ENCODE data around the gene DHTKD1.
A peak's percentile ranks its signal among the peaks of the same experiment; 100 is the strongest.

Gene DHTKD1, protein sequence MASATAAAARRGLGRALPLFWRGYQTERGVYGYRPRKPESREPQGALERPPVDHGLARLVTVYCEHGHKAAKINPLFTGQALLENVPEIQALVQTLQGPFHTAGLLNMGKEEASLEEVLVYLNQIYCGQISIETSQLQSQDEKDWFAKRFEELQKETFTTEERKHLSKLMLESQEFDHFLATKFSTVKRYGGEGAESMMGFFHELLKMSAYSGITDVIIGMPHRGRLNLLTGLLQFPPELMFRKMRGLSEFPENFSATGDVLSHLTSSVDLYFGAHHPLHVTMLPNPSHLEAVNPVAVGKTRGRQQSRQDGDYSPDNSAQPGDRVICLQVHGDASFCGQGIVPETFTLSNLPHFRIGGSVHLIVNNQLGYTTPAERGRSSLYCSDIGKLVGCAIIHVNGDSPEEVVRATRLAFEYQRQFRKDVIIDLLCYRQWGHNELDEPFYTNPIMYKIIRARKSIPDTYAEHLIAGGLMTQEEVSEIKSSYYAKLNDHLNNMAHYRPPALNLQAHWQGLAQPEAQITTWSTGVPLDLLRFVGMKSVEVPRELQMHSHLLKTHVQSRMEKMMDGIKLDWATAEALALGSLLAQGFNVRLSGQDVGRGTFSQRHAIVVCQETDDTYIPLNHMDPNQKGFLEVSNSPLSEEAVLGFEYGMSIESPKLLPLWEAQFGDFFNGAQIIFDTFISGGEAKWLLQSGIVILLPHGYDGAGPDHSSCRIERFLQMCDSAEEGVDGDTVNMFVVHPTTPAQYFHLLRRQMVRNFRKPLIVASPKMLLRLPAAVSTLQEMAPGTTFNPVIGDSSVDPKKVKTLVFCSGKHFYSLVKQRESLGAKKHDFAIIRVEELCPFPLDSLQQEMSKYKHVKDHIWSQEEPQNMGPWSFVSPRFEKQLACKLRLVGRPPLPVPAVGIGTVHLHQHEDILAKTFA
- long read RNA-seq, donor 1, full-length matches to known transcripts, result 2 of 2 reads
- long read RNA-seq, donor 1, partial matches to known transcripts, result 0 of 2 reads
- long read RNA-seq, donor 1, other reads (novel, unspliced or antisense), result 0 of 2 reads
- long read RNA-seq, donor 2, full-length matches to known transcripts, result 4 of 16 reads
- long read RNA-seq, donor 2, partial matches to known transcripts, result 12 of 16 reads
- long read RNA-seq, donor 2, other reads (novel, unspliced or antisense), result 0 of 16 reads
- long read RNA-seq, donor 3, full-length matches to known transcripts, result 3 of 3 reads
- long read RNA-seq, donor 3, partial matches to known transcripts, result 0 of 3 reads
- long read RNA-seq, donor 3, other reads (novel, unspliced or antisense), result 0 of 3 reads
- long read RNA-seq, donor 4, full-length matches to known transcripts, result 4 of 33 reads
- long read RNA-seq, donor 4, partial matches to known transcripts, result 29 of 33 reads
- long read RNA-seq, donor 4, other reads (novel, unspliced or antisense), result 0 of 33 reads
- long read RNA-seq, donor 5, full-length matches to known transcripts, result 8 of 8 reads
- long read RNA-seq, donor 5, partial matches to known transcripts, result 0 of 8 reads
- long read RNA-seq, donor 5, other reads (novel, unspliced or antisense), result 0 of 8 reads
- long read RNA-seq, donor 6, full-length matches to known transcripts, result 3 of 16 reads
- long read RNA-seq, donor 6, partial matches to known transcripts, result 13 of 16 reads
- long read RNA-seq, donor 6, other reads (novel, unspliced or antisense), result 0 of 16 reads
- long read RNA-seq, donor 7, full-length matches to known transcripts, result 2 of 11 reads
- long read RNA-seq, donor 7, partial matches to known transcripts, result 9 of 11 reads
- long read RNA-seq, donor 7, other reads (novel, unspliced or antisense), result 0 of 11 reads
- long read RNA-seq, donor 8, full-length matches to known transcripts, result 2 of 13 reads
- long read RNA-seq, donor 8, partial matches to known transcripts, result 11 of 13 reads
- long read RNA-seq, donor 8, other reads (novel, unspliced or antisense), result 0 of 13 reads

DNA sequence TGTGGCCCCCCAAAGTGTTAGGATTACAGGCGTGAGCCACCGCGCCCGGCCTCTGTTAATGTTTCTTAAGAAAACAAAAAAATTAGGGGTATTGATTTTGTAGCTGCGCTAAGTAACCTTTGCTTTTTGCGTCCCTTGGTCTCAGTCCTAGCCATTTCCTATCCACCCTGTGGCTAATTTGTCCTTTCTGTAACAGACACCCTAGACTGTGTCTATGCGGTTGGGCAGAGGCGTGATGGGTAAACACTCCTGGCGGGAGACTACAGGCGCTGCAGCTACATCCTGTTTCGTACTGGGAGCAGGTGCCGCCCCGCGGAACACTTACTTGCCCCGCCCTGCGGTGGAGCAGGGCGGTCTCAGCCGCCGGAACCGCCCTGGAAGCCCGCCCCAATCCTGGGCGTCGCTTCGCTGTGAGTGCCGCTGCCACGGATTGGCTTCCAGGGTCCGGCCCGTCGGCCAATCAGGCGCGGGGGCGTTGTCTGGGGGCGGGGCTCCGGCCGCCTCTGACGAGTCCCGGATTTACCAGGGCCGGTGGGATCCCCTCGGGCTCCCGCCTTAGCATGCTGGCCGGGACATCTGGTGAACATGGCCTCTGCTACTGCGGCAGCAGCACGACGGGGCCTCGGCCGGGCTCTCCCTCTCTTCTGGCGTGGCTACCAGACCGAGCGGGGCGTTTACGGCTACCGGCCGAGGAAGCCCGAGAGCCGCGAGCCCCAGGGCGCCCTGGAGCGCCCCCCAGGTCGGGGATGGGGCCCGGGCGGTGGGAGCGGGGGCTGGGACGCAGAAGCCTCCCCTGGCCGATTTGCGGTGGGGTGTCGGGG, at the start of gene DHTKD1:
DHTKD1 (plus strand) TSS at position 506 of the 821 bp plus-strand sequence; CDS start at position 586, 80 bp downstream.
- DNase-seq, result peak; percentile 88

DNA sequence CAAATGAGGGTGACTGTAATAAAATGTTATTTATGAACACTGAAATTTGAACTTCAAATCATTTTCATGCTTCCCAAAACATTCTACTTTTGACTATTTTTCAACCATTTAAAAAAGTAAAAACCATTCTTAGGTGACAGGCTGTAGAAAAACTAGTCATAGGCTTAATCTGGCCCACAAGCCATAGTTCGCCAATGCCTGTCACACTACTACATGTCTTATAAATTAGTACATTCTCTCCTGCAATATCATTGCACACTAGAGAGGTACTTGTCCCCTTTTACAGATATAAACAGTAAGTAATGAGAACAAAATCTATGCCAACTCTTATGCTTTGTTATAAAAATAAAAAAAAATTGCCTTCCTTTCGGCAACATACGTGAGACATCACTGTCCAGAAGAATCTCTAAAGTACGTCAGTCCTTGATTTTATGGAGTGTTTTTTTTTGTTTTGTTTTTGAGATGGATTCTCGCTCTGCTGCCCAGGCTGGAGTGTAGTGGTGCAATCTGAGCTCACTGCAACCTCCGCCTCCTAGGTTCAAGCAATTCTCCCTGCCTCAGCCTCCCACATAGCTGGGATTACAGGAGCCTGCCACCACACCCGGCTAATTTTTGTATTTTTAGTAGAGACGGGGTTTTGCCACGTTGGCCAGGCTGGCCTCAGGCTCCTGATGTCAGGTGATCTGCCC, 49.3 kb upstream of the DHTKD1 start:
- DNase-seq, result peak; percentile 17

- DNase-seq, result no peak
Observed at GRCh38 chr10:12020574-12020973, 48.2 kb upstream of the DHTKD1 start.

DNA sequence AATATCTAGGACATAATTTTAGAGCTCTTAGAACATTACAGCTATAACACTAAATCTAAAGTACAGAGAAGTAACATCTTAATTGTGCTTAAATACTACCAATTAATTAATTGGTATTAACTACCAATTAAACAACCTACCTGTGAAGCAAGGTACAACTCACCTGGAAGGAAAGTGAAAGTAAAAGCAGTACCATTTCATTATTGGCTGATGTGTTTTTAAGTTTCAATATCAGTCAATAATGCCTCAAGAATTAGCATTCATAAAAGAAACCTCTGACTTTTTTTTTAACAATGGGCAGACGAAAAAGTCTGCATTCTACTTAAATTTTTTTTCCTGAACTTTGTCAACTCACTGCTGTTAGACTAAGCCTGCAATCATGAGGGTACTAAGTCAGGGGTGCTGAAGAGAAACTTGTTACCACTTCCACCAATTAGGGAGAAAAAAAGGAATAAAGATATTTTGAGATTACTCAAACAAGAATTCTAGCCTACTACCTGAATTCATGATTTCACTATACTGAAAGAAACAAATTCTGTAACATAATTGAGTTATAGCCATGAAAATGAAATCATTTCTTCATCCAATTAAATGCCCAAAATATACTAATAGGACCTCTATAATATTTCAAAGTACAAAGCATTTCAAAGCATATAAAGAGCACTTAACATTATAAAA, 46.0 kb upstream of the DHTKD1 start:
- DNase-seq, result no peak

- no peak for DNase-seq
Observed at GRCh38 chr10:12025591-12025990, 43.2 kb upstream of the DHTKD1 start.

- DNase-seq, result no peak
Observed at GRCh38 chr10:12027539-12027938, 41.2 kb upstream of the DHTKD1 start.

- DNase-seq, result no peak
Observed at GRCh38 chr10:12031404-12031803, 37.4 kb upstream of the DHTKD1 start.

- no peak for DNase-seq
Observed at GRCh38 chr10:12036073-12036655, 32.6 kb upstream of the DHTKD1 start.

DNA sequence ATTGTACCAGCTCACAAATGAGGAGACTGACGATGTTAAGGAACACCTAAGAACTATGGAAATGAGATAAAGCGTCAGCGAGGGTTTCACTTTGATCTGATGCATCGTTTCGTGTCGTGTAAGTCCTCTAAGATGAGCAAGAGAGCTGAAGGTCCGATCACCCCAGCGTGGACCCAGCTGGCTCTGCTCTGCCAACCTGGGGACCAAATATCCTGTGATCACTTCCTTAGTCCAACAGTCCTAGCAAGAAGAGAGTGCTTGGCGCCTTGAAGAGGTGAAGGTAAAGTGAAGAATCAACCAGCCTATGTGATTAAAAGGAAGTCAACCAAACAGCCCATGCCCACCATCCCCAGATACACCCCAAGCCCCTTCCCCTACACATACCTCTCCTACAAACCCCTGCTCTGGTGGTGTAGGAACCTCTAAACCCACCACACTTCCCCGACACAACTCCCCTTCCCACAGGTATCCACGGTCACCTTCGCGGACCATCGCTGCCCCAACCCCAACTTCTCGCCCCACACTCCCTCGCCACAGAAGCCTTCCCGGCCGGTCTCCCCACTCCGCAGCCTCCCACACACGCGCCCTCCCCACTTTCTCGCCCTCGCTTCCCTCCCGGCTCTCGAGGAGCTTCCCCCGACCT, 26.9 kb upstream of the DHTKD1 start:
- peak; percentile 51 for DNase-seq

DNA sequence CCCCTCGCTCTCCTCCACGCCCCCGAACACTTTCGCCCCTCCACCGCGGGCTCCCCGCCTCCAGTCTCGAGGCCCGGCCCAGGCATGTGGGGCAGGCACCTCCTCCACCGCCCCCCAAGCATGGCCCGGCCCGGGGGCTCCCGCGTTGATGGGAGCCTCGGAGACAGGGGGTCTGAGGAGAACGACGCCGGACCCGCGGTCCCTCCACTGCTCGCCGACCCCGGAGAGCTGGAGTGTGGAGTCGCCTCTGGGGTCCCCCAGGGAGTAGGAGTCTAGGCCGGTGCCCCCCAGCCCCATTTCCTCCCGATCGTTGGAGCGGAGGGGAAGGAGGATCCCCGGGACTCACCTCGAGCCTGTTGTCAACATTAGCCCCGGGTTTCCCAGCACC, 26.4 kb upstream of the DHTKD1 start:
- peak; percentile 84 for DNase-seq

DNA sequence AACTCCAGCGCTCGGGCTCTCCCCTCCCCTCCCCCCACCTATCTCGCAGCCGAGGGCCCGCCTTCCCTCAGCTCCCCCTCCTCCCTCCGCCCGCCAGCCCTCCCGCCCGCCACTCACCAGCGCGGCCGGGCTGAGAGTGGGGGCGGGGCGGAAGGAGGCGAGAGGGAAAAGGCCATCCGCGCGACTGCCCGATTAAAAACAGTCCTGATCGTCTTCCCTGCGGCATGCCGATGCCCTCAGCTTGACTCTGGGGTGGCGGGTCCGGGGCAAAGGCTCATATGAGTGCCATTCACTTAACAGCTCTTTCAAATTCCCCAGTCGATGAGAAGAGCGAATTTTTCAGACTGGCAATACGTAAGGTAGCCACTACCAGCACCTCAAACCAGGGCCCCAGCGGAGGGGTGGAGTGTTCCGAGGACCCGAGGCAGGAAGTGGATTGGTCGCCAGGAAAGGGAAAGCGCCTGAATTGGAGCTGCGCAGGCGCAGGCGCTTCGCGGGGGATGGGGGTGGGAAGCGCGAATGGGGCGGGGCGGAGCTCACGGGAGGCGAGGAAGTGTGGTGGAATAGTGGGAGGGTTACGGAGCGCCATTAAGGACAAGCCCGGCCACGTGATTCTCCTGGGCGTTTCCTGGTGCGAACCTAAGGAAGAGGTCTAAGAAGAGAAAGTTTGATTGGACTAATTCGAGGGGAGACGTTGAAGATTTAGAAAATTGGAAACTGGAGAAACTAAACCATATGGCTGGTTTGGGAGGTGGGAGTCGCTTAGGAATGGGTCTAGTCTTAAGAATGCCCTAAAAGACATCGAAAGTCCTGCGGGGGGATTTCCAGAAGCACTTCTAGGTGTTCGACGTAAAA, 25.7 kb upstream of the DHTKD1 start, which contains the start of gene UPF2:
UPF2 (minus strand) TSS at position 13 of the 855 bp plus-strand sequence. CDS start 7,386 bp downstream, outside the sequence.
- peak; percentile 99 for DNase-seq

DNA sequence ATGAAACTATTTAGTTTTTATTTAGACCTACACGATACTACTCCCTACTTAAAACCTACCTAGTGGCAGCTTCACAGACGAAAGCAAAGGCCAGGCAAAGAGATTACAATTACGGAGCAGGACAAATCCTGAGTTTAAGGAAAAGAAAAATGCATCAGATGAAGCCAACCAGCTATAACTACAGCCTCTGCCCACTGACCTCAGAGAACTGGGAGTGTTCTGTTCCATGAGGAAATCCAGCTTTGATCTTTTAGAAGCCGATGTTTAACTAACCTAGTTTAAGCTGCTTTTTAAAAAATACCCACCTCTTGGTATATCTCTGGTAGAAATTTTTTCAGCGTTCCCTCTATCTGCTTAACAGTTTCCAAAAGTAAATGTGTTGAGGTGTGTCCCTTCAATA, 23.2 kb upstream of the DHTKD1 start:
- DNase-seq, result no peak

- no peak for DNase-seq
Observed at GRCh38 chr10:12048547-12048946, 20.2 kb upstream of the DHTKD1 start.

- no peak for DNase-seq
Observed at GRCh38 chr10:12050528-12050927, 18.2 kb upstream of the DHTKD1 start.

- no peak for DNase-seq
Observed at GRCh38 chr10:12051241-12051640, 17.5 kb upstream of the DHTKD1 start.

DNA sequence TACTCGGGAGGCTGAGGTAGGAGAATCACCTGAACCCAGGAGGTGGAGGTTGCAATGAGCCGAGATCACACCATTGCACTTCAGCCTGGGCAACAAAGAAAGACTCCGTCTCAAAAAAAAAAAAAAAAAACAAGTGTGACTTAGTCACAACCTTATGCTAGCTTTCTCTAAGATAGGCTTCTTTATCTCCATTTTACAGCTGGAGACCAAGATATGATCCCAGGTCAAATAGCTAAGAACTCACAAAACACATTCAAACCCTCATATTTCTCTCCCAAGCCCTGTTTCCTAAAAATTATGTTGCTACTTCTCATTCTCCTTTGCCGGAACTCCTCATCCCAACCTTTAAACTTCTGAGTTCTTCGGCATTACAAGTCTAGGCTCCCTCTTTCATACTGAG, 13.0 kb upstream of the DHTKD1 start:
- DNase-seq, result no peak

- no peak for DNase-seq
Observed at GRCh38 chr10:12056748-12057147, 12.0 kb upstream of the DHTKD1 start.

Measured in right kidney (tissue), 9 donors.